GM10248 (cell line): ENCODE measurements around the gene CDH16.
A peak's percentile ranks its signal among the peaks of the same experiment; 100 is the strongest.

Experiments
- CTCF ChIA-PET: fragments of 300-600 bp; sonication (Branson Sonifier 250); formaldehyde crosslinking; extraction: SDS; loops from one replicate; lab custom pipeline; 2021; ENCODE audit warnings: antibody characterized with exemption; lab: Yijun Ruan, JAX
- POLR2A ChIA-PET: fragments of 350-650 bp; sonication (Branson Sonifier 250); formaldehyde crosslinking; extraction: SDS; loops from one replicate; lab custom pipeline; 2020; ENCODE audit warnings: antibody characterized with exemption; lab: Yijun Ruan, JAX
- DNase-seq: peaks from one replicate; pipeline ENCODE4 v3.0.0; 2012; ENCODE audit errors: extremely low spot score
- TF ChIP-seq, protein P1 (sequence below): IDR thresholded peaks from 2 replicates; pipeline ENCODE4 v1.5.1; 2012; ENCODE audit warnings: mild to moderate bottlenecking, low read depth; ENCODE audit errors: extremely low read depth, missing control alignments, control extremely low read depth

Gene CDH16

DNA sequence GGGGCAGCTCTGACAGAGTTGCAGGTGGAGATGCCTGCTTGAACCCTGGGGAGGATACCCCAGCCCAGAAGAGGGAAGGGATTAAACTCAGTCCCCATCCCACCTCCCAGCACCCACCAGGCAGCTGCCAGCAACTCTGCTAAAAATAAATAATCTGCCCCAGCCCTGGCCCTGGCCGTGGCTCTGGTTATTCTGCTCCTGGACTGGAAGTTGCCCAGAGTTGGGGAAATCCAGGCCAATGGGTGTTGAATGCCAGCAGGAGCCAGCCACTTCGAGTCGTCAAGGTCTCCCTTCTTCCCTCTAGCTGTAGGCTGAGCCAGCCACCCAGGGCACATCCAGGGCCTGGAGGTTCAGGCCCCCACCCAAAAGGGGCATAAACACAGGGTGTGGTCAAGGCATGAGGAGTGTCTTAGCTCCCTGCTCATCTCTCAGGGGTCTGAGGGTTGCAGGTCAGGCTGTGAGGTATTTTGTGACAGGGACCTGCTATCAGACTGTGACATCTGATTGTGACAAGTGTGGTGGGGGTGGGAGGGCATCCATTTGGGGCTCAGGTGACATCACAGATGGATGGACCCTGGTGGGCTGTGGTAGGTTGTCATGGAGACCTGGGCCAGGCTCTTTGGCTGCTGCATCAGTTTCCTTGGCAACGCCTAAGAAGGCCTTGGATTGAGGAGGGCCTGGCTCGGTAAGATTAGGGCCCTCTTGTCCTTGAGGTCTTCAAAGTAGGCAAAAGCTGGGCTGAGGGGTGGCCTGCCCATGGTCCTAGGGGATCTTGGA, 7.7 kb upstream of the CDH16 start:
- POLR2A ChIA-PET = interaction anchor here (0.6 to 0.7 kb wide), 2 partner anchors 35 to 450 kb away, joined by 3 read pairs; no protein-coding TSS in a partner anchor
- no peak for DNase-seq
- TF ChIP-seq, protein P1, sequence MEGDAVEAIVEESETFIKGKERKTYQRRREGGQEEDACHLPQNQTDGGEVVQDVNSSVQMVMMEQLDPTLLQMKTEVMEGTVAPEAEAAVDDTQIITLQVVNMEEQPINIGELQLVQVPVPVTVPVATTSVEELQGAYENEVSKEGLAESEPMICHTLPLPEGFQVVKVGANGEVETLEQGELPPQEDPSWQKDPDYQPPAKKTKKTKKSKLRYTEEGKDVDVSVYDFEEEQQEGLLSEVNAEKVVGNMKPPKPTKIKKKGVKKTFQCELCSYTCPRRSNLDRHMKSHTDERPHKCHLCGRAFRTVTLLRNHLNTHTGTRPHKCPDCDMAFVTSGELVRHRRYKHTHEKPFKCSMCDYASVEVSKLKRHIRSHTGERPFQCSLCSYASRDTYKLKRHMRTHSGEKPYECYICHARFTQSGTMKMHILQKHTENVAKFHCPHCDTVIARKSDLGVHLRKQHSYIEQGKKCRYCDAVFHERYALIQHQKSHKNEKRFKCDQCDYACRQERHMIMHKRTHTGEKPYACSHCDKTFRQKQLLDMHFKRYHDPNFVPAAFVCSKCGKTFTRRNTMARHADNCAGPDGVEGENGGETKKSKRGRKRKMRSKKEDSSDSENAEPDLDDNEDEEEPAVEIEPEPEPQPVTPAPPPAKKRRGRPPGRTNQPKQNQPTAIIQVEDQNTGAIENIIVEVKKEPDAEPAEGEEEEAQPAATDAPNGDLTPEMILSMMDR = no peak
- CTCF ChIA-PET = interaction anchor here (1.0 to 6.0 kb wide), 11 partner anchors 8 to 318 kb away, joined by 3 to 115 read pairs (median 5); partner anchors contain the start of genes CDH16 and NAE1

DNA sequence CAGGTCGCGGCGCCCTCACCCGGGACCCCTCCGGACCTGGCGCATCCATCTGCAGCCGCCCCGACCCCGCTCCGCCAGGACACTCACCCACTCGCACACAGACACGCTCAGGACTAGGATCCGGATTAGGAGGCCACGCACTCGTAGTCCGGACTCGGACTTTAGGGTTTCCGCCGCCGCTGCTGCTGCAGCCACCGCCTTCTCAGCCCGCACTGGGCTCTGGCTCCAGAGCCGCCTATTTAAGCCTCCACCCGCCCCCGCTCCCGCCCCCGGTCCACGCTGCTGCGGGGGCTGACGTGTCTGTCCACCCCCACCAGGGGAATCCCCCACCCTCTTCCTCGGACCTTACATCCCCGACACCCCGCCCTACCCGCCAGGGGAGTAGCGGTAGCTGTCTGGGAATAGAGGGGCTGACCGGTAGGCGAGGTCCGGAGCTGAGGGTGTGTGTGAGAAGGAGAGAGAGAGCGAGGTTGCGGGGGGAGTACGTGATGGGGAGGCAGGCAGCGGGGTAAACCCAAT, 6.7 kb upstream of the CDH16 start, which contains the start of gene RRAD:
Gene RRAD (minus strand): TSS at position 214 of the 519 bp plus-strand sequence. CDS start 356 bp downstream, outside the sequence.
- TF ChIP-seq, protein P1 = no peak
- DNase-seq = no peak
- ChIA-PET POLR2A (interaction anchor here (0.6 kb wide), 1 partner anchor 34 kb away, joined by 3 read pairs; no protein-coding TSS in a partner anchor), CTCF (interaction anchor here (1.0 to 6.0 kb wide), 5 partner anchors 13 to 95 kb away, joined by 3 to 115 read pairs (median 5); partner anchors contain the start of gene NAE1)

DNA sequence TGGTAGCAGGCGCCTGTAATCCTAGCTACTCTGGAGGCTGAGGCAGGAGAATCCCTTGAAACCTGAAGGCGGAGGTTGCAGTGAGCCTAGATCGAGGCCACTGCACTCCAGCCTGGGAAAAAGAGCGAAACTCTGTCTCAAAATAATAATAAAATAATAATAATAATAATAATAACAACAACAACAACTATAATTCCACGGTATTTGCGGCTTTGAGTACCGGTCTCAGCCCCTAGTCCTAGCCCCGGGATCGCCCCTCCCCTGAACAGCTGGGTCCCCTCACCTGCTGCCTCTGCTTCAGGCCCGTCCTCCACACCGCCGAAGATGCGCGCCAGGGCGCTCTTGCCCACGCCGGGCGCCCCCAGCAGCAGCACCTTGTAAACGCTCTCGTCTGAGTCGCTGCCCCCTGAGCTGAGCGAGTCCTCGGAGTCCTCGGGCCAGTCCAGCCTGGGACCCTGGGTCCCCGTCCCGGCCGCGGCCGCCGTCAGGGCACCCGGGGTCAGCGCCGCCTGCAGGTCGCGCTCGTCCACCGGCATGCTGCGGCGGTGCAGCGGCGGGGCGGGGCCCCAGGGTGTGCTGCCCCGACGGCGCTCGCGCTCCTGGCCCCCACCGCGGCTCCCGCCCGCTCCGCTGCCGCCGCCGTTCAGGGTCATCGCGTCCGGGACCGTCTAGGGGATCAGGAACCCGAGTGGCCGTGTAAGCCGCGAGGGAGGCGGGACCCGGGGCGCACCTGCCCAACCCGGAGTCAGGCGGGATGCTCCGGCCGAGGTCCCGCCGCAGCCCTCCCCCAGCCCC, 6.0 kb upstream of the CDH16 start:
- POLR2A ChIA-PET = no interaction called here
- CTCF ChIA-PET = interaction anchor here (0.6 to 6.0 kb wide), 6 partner anchors 11 to 44 kb away, joined by 3 to 115 read pairs (median 3); partner anchors contain the start of gene PDP2
- TF ChIP-seq, protein P1 = peak; percentile 60
- peak; percentile 83 for DNase-seq

DNA sequence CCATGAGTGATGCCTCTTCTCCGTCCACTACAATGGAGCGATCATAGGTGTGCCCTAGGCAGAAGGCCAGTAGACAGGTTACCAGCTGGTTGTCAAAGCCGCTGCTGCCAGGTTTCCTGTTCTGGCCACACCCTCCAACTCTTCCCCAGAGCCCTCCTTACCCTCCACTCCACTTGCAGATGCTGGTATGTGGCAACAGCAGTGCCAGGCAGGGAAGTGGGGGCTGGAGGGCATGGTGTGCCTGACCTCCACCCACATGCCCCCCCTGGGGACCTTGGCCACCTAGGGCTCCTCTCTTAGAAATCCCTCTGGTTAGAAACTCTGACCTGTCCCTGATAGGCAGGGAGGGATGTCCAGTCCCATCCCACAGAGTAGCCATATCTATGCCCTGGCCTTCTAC, 5.2 kb upstream of the CDH16 start:
- TF ChIP-seq, protein P1 = no peak
- ChIA-PET POLR2A (no interaction called here), CTCF (interaction anchor here (1.4 to 6.0 kb wide), 2 partner anchors 13 to 28 kb away, joined by 3 to 115 read pairs; no protein-coding TSS in a partner anchor)
- DNase-seq = no peak

DNA sequence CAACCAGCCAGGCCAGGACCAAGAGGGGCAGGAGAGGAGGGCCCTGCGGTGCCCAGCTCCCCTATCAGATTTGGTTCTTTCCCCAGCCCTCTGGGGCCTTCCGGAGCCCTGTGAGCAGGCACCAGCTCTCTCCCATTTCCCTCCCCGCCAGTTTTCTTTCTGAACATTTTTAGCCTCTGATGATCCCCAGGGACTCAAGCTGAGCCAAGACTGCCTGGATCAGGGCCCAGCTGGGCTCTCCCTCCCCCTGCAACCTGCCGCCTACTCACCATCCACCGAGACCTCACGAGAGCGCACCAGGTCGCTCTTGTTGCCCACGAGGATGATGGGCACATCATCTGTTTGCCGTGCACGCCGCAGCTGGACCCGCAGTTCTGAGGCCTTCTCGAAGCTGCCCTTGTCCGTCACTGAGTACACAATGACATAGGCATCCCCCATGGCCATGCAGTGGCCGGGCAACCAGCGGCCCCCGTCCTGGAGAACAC, 4.6 kb upstream of the CDH16 start:
- TF ChIP-seq, protein P1 = no peak
- no peak for DNase-seq
- ChIA-PET CTCF (interaction anchor here (1.4 to 6.0 kb wide), 3 partner anchors 13 to 28 kb away, joined by 3 to 115 read pairs (median 8); no protein-coding TSS in a partner anchor), POLR2A (no interaction called here)
